ENCODE results near the gene PPIC. TPM values are rescaled to one million over a fixed set of nuclear protein-coding genes. Genes with fewer than 3 reads are reported as not detected.

Gene PPIC
- total RNA-seq, 6 donors from 2014 or later = 8.4 to 46.1 (median 29.2) TPM

DNA sequence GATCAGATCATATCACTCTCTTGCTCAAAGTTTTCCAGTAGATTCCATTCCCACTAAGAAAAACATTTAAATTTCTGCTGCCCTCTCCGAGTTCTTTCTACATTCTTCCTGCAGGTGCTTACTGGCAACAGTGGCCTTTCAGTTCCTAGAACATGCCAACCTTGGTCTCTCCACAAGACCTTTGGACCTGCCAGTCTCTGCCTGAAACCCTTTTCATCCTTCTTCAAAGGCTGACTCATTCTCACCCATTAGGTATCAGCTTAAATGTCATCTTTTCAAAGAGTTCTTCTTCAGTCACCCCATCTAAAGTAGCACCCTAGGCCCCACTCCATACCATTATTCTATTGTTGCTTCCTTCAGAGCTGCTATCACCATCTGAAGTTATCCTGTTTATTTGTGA lies 21.8 kb downstream of the PPIC start:
- ATAC-seq (ENCODE audit: low FRiP score in 2 of 2) = no peak

GRCh38 chr5:123012321-123012720 lies 24.2 kb downstream of the PPIC start:
- Histone ChIP-seq H3K4me1 (no peaks in the 10 kb centered on the region), H3K4me3 (no peak overlapping the region), H3K27me3 (no peaks in the 10 kb centered on the region), H3K9me3 (no peaks in the 10 kb centered on the region), H3K27ac (no peak overlapping the region), H3K36me3 (peaks cover 0 to 7% (median 0%) of the 10 kb centered on the region in 4 donors)
- DNase-seq (no peak), ATAC-seq (ENCODE audit: low FRiP score in 2 of 2) (no peak)
- TF ChIP-seq CTCF (IDR thresholded peaks at IDR 0.05) = no peak
- no peak for TF ChIP-seq POLR2AphosphoS5 (IDR thresholded peaks at IDR 0.05)
- no peak for TF ChIP-seq EP300 (IDR thresholded peaks at IDR 0.05)
- no peak for TF ChIP-seq POLR2A (IDR thresholded peaks at IDR 0.05)
- WGBS, 2 donors = 77 to 87% methylated on average over 1 of the region's 1 CpG

More for the DNA sequence above, 21.8 kb downstream of the PPIC start:
- Histone ChIP-seq H3K9me3 (no peaks in the 10 kb centered on the region), H3K36me3 (no peaks in the 10 kb centered on the region), H3K27ac (no peak overlapping the region), H3K27me3 (no peaks in the 10 kb centered on the region), H3K4me3 (no peak overlapping the region), H3K4me1 (no peaks in the 10 kb centered on the region)
- no peak for DNase-seq
- TF ChIP-seq POLR2A (IDR thresholded peaks at IDR 0.05) (no peak), EP300 (IDR thresholded peaks at IDR 0.05) (no peak), CTCF (IDR thresholded peaks at IDR 0.05) (no peak), POLR2AphosphoS5 (IDR thresholded peaks at IDR 0.05) (no peak)
- 90 to 97% methylated on average over 1 of the region's 1 CpG for WGBS, 2 donors

DNA sequence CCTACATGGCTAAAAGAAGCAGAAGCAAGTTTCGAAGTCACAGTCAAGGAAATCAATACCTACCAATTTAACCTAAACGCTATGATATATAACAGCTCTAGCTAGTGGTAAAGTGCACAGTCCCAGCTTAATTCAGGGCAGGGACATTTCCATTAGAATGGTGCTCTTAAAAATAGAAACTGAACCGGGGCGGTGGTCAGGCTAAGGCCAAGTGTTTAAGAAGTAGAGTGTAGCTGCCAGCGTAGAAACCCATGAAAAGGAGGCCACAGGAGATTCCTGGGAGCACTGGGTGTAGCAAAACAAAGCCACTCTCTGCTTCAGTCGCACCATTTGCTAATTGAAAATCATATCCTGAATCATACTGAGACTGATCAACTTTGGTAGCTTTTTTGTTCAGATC lies 28.8 kb downstream of the PPIC start:
- no peak overlapping the region for H3K27ac ChIP-seq
- 90 to 95% methylated on average over 6 of the region's 6 CpGs for WGBS, 2 donors
- ATAC-seq (ENCODE audit: low FRiP score in 2 of 2) = no peak
- TF ChIP-seq POLR2A (IDR thresholded peaks at IDR 0.05) = no peak
- no peak for TF ChIP-seq POLR2AphosphoS5 (IDR thresholded peaks at IDR 0.05)
- TF ChIP-seq CTCF (IDR thresholded peaks at IDR 0.05) = no peak
- no peak for TF ChIP-seq EP300 (IDR thresholded peaks at IDR 0.05)
- H3K4me3 ChIP-seq = no peak overlapping the region
- DNase-seq = no peak
- H3K27me3 ChIP-seq = no peaks in the 10 kb centered on the region
- no peaks in the 10 kb centered on the region for H3K9me3 ChIP-seq
- peaks cover 0 to 7% (median 0%) of the 10 kb centered on the region in 4 donors for H3K36me3 ChIP-seq
- H3K4me1 ChIP-seq = no peaks in the 10 kb centered on the region

DNA sequence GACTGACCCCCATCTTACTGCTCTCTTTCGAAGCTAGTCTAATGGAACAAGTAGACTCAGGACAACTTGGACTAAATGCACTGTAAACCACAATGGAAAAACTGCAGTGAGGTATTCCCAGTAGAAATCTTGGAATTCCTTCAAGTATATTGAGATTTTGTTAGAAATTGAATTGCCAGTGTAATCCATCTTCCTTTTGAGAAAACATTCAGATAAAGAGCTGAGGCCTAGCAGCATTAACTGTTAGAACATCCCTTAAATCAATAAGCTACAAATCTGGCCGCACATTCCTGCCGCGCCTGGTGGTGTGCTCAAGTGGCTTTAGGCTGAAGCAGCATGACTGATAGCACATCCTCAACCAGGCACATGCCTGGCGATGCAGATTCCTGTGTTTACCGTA lies 29.3 kb downstream of the PPIC start:
- H3K9me3 ChIP-seq = no peaks in the 10 kb centered on the region
- no peak overlapping the region for H3K27ac ChIP-seq
- TF ChIP-seq POLR2AphosphoS5 (IDR thresholded peaks at IDR 0.05) = no peak
- no peak for TF ChIP-seq POLR2A (IDR thresholded peaks at IDR 0.05)
- no peak for TF ChIP-seq CTCF (IDR thresholded peaks at IDR 0.05)
- no peak for TF ChIP-seq EP300 (IDR thresholded peaks at IDR 0.05)
- H3K27me3 ChIP-seq = no peaks in the 10 kb centered on the region
- no peak overlapping the region for H3K4me3 ChIP-seq
- no peaks in the 10 kb centered on the region for H3K4me1 ChIP-seq
- ATAC-seq (ENCODE audit: low FRiP score in 2 of 2) (no peak), DNase-seq (no peak)
- WGBS, 2 donors = 90 to 92% methylated on average over 6 of the region's 6 CpGs
- H3K36me3 ChIP-seq = peaks cover 0 to 7% (median 0%) of the 10 kb centered on the region in 4 donors

DNA sequence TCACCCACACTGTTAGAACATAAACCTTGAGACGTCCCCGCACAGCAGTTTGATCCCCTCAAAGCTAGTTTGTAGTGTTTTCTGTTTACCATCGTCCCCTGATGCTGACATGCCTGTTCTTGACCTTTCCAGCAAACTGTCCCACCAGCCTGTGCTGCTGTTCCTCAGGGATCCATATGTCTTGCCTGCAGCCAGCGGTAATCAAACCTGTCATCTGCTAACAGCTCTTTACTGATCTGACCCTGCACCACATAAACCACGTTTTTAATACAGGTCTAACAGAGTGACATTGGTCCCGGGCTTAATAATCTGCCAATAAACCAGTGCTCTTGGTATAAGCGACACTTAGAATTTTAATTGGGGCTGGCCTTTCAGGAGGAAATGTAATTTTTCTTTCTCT lies 34.7 kb downstream of the PPIC start:
- Histone ChIP-seq H3K4me3 (no peak overlapping the region), H3K9me3 (no peaks in the 10 kb centered on the region), H3K27me3 (no peaks in the 10 kb centered on the region), H3K36me3 (peaks cover 0 to 4% (median 0%) of the 10 kb centered on the region in 4 donors), H3K4me1 (no peaks in the 10 kb centered on the region), H3K27ac (no peak overlapping the region)
- DNase-seq (no peak), ATAC-seq (ENCODE audit: low FRiP score in 2 of 2) (no peak)
- TF ChIP-seq POLR2AphosphoS5 (IDR thresholded peaks at IDR 0.05) = no peak
- no peak for TF ChIP-seq EP300 (IDR thresholded peaks at IDR 0.05)
- no peak for TF ChIP-seq POLR2A (IDR thresholded peaks at IDR 0.05)
- no peak for TF ChIP-seq CTCF (IDR thresholded peaks at IDR 0.05)
- 83 to 86% methylated on average over 7 of the region's 7 CpGs for WGBS, 2 donors

All from upper lobe of left lung (tissue), 6 donors.